HepG2 (cell line): ENCODE measurements around the gene UBB. TPM values are rescaled to one million over a fixed set of nuclear protein-coding genes. Genes with fewer than 3 reads are reported as not detected.
A peak's percentile ranks its signal among the peaks of the same experiment; 100 is the strongest.

Experiments
- ATAC-seq: fragments of 200-7000 bp; cut with Tn5 transposase; 3 replicates; pipeline ENCODE4 v1.9.1; 2020; ENCODE audit warnings: mild to moderate bottlenecking, moderate library complexity
- BruUV-seq: library from RNA; stranded (reverse); fragments of 400-500 nt; replicated peaks from 2 replicates; lab custom pipeline; 2021; lab: Mats Ljungman, UMichigan
- CTCF ChIA-PET: fragments of 300-600 bp; formaldehyde crosslinking; extraction: SDS; loops from one replicate; lab custom pipeline; 2021; ENCODE audit warnings: low total read pairs, inconsistent platforms, low intra/inter-chr PET ratio; lab: Yijun Ruan, JAX
- POLR2A ChIA-PET: fragments of 350-600 bp; sonication (Branson Sonifier 250); formaldehyde crosslinking; loops from one replicate; lab custom pipeline; 2020; ENCODE audit warnings: antibody characterized with exemption, inconsistent platforms; lab: Yijun Ruan, JAX
- DNase-seq: peaks from one replicate; pipeline ENCODE4 v3.0.0-alpha.2; 2015; ENCODE audit warnings: low spot score
- FAIRE-seq: peaks from 3 replicates; lab custom pipeline; 2011; peaks lifted over from hg19 to GRCh38; lab: Jason Lieb, UNC
- H2AFZ ChIP-seq: one replicate; pipeline ENCODE4 v1.6.1; 2011; ENCODE audit warnings: low read length, inconsistent platforms
- H3K27ac ChIP-seq: fragments of 300-600 bp; 3 replicates; pipeline ENCODE4 v1.8.0; 2011; ENCODE audit warnings: mixed run types, mild to moderate bottlenecking, mixed read lengths, low read length, inconsistent platforms; ENCODE audit not compliant: insufficient read depth; ENCODE audit errors: extremely low read length
- H3K27me3 ChIP-seq, 2 experiments: fragments of 200-600 bp in 1 of 2; 2 replicates in 1 of 2; 3 replicates in 1 of 2; pipeline versions ENCODE4 v1.6.0 to v1.8.0; 2011; ENCODE audit warnings: low read length in 2 of 2, mild to moderate bottlenecking in 2 of 2, moderate library complexity in 2 of 2, inconsistent platforms in 1 of 2; ENCODE audit not compliant: insufficient read depth in 2 of 2, control insufficient read depth in 1 of 2
- H3K36me3 ChIP-seq, 2 experiments: fragments of 200-600 bp in 1 of 2; replicated peaks in 1 of 2; 2 replicates in 1 of 2; 3 replicates in 1 of 2; pipeline versions ENCODE4 v1.5.1 to v1.8.0; 2011; ENCODE audit warnings: low read length in 2 of 2, inconsistent platforms in 1 of 2; ENCODE audit not compliant: insufficient read depth in 2 of 2, control insufficient read depth in 1 of 2
- H3K4me1 ChIP-seq: 2 replicates; pipeline ENCODE4 v1.5.1; 2012; ENCODE audit warnings: low read length, inconsistent platforms; ENCODE audit not compliant: insufficient read depth
- H3K4me2 ChIP-seq: 2 replicates; pipeline ENCODE4 v1.6.0; 2011; ENCODE audit warnings: low read depth, low read length, inconsistent platforms
- H3K4me3 ChIP-seq, 3 experiments: fragments of 200-600 bp in 1 of 3; sonication (generic), shearing (Covaris generic) in 1 of 3; replicated peaks in 1 of 3; 2 replicates each; pipeline ENCODE4 v1.5.1; 2011 to 2016; ENCODE audit warnings: low read length in 3 of 3, inconsistent platforms in 2 of 3, low read depth in 2 of 3, mild to moderate bottlenecking in 2 of 3, control low read depth in 1 of 3, mixed read lengths in 1 of 3; ENCODE audit not compliant: insufficient read depth in 1 of 3
- H3K79me2 ChIP-seq: one replicate; pipeline ENCODE4 v1.6.1; 2011; ENCODE audit warnings: low read length, inconsistent platforms; ENCODE audit not compliant: insufficient read depth
- H3K9ac ChIP-seq: 2 replicates; pipeline ENCODE4 v1.6.0; 2011; ENCODE audit warnings: mild to moderate bottlenecking, low read depth, low read length, inconsistent platforms; ENCODE audit not compliant: insufficient read depth
- H3K9me3 ChIP-seq: 2 replicates; pipeline ENCODE4 v1.5.1; 2012; ENCODE audit warnings: mild to moderate bottlenecking, low read length
- H4K20me1 ChIP-seq: 2 replicates; pipeline ENCODE4 v1.6.0; 2011; ENCODE audit warnings: inconsistent platforms, mild to moderate bottlenecking, low read length, moderate library complexity; ENCODE audit not compliant: insufficient read depth
- ATRX ChIP-seq: sonication (generic); formaldehyde crosslinking; IDR thresholded peaks from 2 replicates; pipeline ENCODE4 v1.4.0; 2020; ENCODE audit warnings: missing genetic modification reagents, borderline replicate concordance
- CEBPB ChIP-seq: IDR thresholded peaks from 2 replicates; pipeline ENCODE4 v1.6.1; 2011; ENCODE audit warnings: low read depth, low read length, improper control_type of control experiment, borderline replicate concordance
- GATAD2A ChIP-seq: IDR thresholded peaks from 2 replicates; pipeline ENCODE4 v1.6.1; 2016
- GTF2F1 ChIP-seq: fragments of 150-350 bp; IDR thresholded peaks from 2 replicates; pipeline ENCODE4 v1.6.1; 2014; ENCODE audit warnings: low read length
- HHEX ChIP-seq: IDR thresholded peaks from 2 replicates; pipeline ENCODE4 v1.6.1; 2016; ENCODE audit warnings: control low read depth
- KDM4B ChIP-seq: sonication (generic); formaldehyde crosslinking; IDR thresholded peaks from 2 replicates; pipeline ENCODE4 v1.4.0; 2020; ENCODE audit warnings: missing genetic modification reagents
- MXI1 ChIP-seq: IDR thresholded peaks from 3 replicates; pipeline ENCODE4 v1.6.1; 2012; ENCODE audit warnings: low read depth, low read length, inconsistent platforms, borderline replicate concordance
- PAF1 ChIP-seq: IDR thresholded peaks from 2 replicates; pipeline ENCODE4 v1.6.1; 2016; ENCODE audit warnings: missing genetic modification reagents, missing compliant biosample characterization
- POLR2AphosphoS5 ChIP-seq: IDR thresholded peaks from 2 replicates; pipeline ENCODE4 v1.6.1; 2012; ENCODE audit warnings: low read depth, low read length
- RBFOX2 ChIP-seq: fragments of 200-400 bp; formaldehyde crosslinking; IDR thresholded peaks from 2 replicates; pipeline ENCODE4 v1.6.1; 2017; ENCODE audit warnings: low read depth, mild to moderate bottlenecking, low read length
- SCMH1 ChIP-seq: sonication (generic); formaldehyde crosslinking; IDR thresholded peaks from 2 replicates; pipeline ENCODE4 v1.9.0; 2021; ENCODE audit warnings: missing genetic modification reagents, mild to moderate bottlenecking, borderline replicate concordance
- ZFYVE20 ChIP-seq: sonication (generic); formaldehyde crosslinking; IDR thresholded peaks from 2 replicates; pipeline ENCODE4 v1.8.0; 2023; ENCODE audit warnings: low read depth, mild to moderate bottlenecking, moderate library complexity, missing genetic modification reagents, borderline replicate concordance
- ZKSCAN8 ChIP-seq: IDR thresholded peaks from 2 replicates; pipeline ENCODE4 v1.6.1; 2016; ENCODE audit warnings: borderline replicate concordance, missing genetic modification reagents, missing compliant biosample characterization
- ZNF850 ChIP-seq: sonication (generic); formaldehyde crosslinking; conservative IDR thresholded peaks from 2 replicates; pipeline ENCODE4 v1.9.0; 2021; ENCODE audit warnings: mild to moderate bottlenecking, missing genetic modification reagents
- WGBS: methylation state at CpG from one replicate; pipeline ENCODE4 v1.1.6; 2017; ENCODE audit warnings: low lambda C conversion rate; 5-methylcytosine and 5-hydroxymethylcytosine counted together
- in situ Hi-C: cut with HindIII; loops from 2 replicates; pipeline ENCODE4 v1.10.0; 2017; ENCODE audit warnings: low pct_unique_long_range_greater_than_20kb; ENCODE audit not compliant: extremely low pct_ligation_motif_present
- intact Hi-C: fragments of 100-400 bp; cut with micrococcal nuclease; formaldehyde crosslinking; loops from one replicate; pipeline ENCODE4 v1.10.0; 2022; ENCODE audit not compliant: unreplicated experiment
- polyA plus RNA-seq, 8 experiments: library from polyadenylated mRNA; depleted of rRNA in 3 of 8; stranded (reverse) in 7 of 8; unstranded in 1 of 8; fragments of >200 nt; fragmentation: Illumina TruSeq in 4 of 8; extraction: Trizol in 4 of 8; gene quantifications; 2 replicates each; pipeline versions ENCODE4 v1.2.1 to v1.2.3, GENCODE V29; 2011 to 2016; ENCODE audit warnings: low read depth in 4 of 8, missing spikeins in 1 of 8, mixed read lengths in 1 of 8; ENCODE audit not compliant: insufficient read depth in 1 of 8
- total RNA-seq, 5 experiments: library from RNA; depleted of rRNA; stranded (reverse); fragments of >200 nt; fragmentation: Illumina TruSeq; extraction: Trizol; gene quantifications; 2 replicates each; pipeline ENCODE4 v1.2.3, GENCODE V29; 2016; ENCODE audit warnings: low read depth in 1 of 5
- TF ChIP-seq, protein P1 (sequence below): sonication (generic); formaldehyde crosslinking; IDR thresholded peaks from 2 replicates; pipeline ENCODE4 v1.4.0; 2020; ENCODE audit warnings: mild to moderate bottlenecking, missing genetic modification reagents
- TF ChIP-seq, protein P2 (sequence below): sonication (generic); formaldehyde crosslinking; IDR thresholded peaks from 2 replicates; pipeline ENCODE4; 2020; ENCODE audit warnings: missing genetic modification reagents, mild to moderate bottlenecking, borderline replicate concordance
- TF ChIP-seq, protein P3 (sequence below): sonication (generic); formaldehyde crosslinking; IDR thresholded peaks from 2 replicates; pipeline ENCODE4 v1.5.1; 2020; ENCODE audit warnings: missing genetic modification reagents, mild to moderate bottlenecking, borderline replicate concordance
- TF ChIP-seq, protein P4 (sequence below): sonication (generic); formaldehyde crosslinking; IDR thresholded peaks from 2 replicates; pipeline ENCODE4 v1.4.0; 2020; ENCODE audit warnings: missing genetic modification reagents

Gene UBB
- total and polyA plus RNA-seq, 2 of the 13 experiments (the other 11 are each of a cell fraction or from before 2014, with no cell fraction given): 1,130 to 2,066 TPM

DNA sequence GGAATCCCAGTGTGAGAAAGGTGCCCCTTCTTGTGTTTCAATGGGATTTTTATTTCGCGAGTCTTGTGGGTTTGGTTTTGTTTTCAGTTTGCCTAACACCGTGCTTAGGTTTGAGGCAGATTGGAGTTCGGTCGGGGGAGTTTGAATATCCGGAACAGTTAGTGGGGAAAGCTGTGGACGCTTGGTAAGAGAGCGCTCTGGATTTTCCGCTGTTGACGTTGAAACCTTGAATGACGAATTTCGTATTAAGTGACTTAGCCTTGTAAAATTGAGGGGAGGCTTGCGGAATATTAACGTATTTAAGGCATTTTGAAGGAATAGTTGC lies 567 bp downstream of the UBB start (continued):
- TF ChIP-seq GTF2F1 (no peak), HHEX (CRISPR knock-in tag) (no peak)
- TF ChIP-seq, protein P1, sequence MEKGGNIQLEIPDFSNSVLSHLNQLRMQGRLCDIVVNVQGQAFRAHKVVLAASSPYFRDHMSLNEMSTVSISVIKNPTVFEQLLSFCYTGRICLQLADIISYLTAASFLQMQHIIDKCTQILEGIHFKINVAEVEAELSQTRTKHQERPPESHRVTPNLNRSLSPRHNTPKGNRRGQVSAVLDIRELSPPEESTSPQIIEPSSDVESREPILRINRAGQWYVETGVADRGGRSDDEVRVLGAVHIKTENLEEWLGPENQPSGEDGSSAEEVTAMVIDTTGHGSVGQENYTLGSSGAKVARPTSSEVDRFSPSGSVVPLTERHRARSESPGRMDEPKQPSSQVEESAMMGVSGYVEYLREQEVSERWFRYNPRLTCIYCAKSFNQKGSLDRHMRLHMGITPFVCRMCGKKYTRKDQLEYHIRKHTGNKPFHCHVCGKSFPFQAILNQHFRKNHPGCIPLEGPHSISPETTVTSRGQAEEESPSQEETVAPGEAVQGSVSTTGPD (CRISPR knock-in tag): 0 out of 2 replicates have a peak, but pooled peaks have one; percentile 48

DNA sequence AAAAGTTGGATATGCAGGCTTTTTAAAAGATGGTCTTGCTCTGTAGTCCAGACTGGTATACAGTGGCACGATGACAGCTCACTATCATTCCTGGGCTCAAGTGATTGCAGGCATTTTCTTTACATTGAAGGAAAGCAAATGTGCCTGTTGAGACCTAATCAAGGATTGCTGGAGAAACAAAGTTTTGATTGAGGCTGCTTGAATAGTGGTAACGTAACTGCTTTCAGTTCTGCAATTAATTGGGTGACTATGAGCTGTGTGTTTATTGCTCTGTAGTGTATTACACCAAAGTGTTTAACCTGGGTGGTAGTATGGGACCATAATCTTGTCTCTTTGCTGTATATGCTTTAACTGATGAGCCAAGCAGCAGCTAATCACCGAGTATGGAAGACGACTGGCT lies 2.3 kb downstream of the UBB start:
- CTCF ChIA-PET: no interaction called here
- no peak overlapping the region for H3K27ac ChIP-seq
- TF ChIP-seq, protein P2, sequence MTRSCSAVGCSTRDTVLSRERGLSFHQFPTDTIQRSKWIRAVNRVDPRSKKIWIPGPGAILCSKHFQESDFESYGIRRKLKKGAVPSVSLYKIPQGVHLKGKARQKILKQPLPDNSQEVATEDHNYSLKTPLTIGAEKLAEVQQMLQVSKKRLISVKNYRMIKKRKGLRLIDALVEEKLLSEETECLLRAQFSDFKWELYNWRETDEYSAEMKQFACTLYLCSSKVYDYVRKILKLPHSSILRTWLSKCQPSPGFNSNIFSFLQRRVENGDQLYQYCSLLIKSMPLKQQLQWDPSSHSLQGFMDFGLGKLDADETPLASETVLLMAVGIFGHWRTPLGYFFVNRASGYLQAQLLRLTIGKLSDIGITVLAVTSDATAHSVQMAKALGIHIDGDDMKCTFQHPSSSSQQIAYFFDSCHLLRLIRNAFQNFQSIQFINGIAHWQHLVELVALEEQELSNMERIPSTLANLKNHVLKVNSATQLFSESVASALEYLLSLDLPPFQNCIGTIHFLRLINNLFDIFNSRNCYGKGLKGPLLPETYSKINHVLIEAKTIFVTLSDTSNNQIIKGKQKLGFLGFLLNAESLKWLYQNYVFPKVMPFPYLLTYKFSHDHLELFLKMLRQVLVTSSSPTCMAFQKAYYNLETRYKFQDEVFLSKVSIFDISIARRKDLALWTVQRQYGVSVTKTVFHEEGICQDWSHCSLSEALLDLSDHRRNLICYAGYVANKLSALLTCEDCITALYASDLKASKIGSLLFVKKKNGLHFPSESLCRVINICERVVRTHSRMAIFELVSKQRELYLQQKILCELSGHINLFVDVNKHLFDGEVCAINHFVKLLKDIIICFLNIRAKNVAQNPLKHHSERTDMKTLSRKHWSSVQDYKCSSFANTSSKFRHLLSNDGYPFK (CRISPR knock-in tag): no peak
- no peak for TF ChIP-seq SCMH1 (CRISPR knock-in tag)
- TF ChIP-seq POLR2AphosphoS5: peak; percentile 46; the same call in 1 of the 2 replicates
- peak; percentile 59 for TF ChIP-seq RBFOX2
- TF ChIP-seq ZKSCAN8 (CRISPR knock-in tag): no peak
- no peak for TF ChIP-seq ZFYVE20 (CRISPR knock-in tag)
- no peak for TF ChIP-seq ZNF850 (CRISPR knock-in tag)
- no peak for TF ChIP-seq GATAD2A (CRISPR knock-in tag)
- TF ChIP-seq, protein P3, sequence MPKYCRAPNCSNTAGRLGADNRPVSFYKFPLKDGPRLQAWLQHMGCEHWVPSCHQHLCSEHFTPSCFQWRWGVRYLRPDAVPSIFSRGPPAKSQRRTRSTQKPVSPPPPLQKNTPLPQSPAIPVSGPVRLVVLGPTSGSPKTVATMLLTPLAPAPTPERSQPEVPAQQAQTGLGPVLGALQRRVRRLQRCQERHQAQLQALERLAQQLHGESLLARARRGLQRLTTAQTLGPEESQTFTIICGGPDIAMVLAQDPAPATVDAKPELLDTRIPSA (CRISPR knock-in tag): no peak
- TF ChIP-seq PAF1: 0 out of 2 replicates have a peak, but pooled peaks have one; percentile 26
- TF ChIP-seq CEBPB: no peak
- no peak for TF ChIP-seq MXI1
- no peak for TF ChIP-seq ATRX (CRISPR knock-in tag)
- TF ChIP-seq KDM4B (CRISPR knock-in tag): no peak
- TF ChIP-seq, protein P4, sequence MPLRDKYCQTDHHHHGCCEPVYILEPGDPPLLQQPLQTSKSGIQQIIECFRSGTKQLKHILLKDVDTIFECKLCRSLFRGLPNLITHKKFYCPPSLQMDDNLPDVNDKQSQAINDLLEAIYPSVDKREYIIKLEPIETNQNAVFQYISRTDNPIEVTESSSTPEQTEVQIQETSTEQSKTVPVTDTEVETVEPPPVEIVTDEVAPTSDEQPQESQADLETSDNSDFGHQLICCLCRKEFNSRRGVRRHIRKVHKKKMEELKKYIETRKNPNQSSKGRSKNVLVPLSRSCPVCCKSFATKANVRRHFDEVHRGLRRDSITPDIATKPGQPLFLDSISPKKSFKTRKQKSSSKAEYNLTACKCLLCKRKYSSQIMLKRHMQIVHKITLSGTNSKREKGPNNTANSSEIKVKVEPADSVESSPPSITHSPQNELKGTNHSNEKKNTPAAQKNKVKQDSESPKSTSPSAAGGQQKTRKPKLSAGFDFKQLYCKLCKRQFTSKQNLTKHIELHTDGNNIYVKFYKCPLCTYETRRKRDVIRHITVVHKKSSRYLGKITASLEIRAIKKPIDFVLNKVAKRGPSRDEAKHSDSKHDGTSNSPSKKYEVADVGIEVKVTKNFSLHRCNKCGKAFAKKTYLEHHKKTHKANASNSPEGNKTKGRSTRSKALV (CRISPR knock-in tag): 0 out of 2 replicates have a peak, but pooled peaks have one; percentile 34

More for the DNA sequence above, 2.3 kb downstream of the UBB start:
- ATAC-seq (no peak), FAIRE-seq (no peak), DNase-seq (no peak)
- intact Hi-C loops (no loop called here), in situ Hi-C loops (loop anchor here (5.0 kb wide), 1 partner anchor 34 kb away; the partner anchor contains the start of gene TRPV2)
- peaks cover 18% of the 10 kb centered on the region for H3K79me2 ChIP-seq
- peaks cover 21% of the 10 kb centered on the region for H4K20me1 ChIP-seq
- WGBS: 98% methylated on average over 4 of the region's 4 CpGs
- H3K27me3 ChIP-seq: no peaks in the 10 kb centered on the region; a peak in 1 of 5 replicates
- H3K4me3 ChIP-seq: no peak overlapping the region
- peaks cover 7 to 11% of the 10 kb centered on the region in 2 experiments; a peak in 3 of 5 replicates for H3K36me3 ChIP-seq
- H3K4me2 ChIP-seq: peak overlapping the region; percentile 98
- POLR2A ChIA-PET: interaction anchor here (0.8 to 2.5 kb wide), 6 partner anchors 20 to 85 kb away, joined by 3 to 8 read pairs (median 4); partner anchors contain the start of gene TRPV2
- no peaks in the 10 kb centered on the region for H3K9me3 ChIP-seq
- no TSS peak for BruUV-seq
- peaks cover 66% of the 10 kb centered on the region for H3K4me1 ChIP-seq
- no peak overlapping the region for H2AFZ ChIP-seq
- H3K9ac ChIP-seq: no peak overlapping the region
